ENCODE results near the gene GJA3. TPM values are rescaled to one million over a fixed set of nuclear protein-coding genes. Genes with fewer than 3 reads are reported as not detected.

The GJA3 gene
- total RNA-seq, 1 experiment from 2014 or later = 0.92 TPM

GRCh38 chr13:20109037-20109436 is 51.8 kb downstream of the GJA3 start:
- no peak for DNase-seq
- H3K27ac Mint-ChIP-seq = no peak overlapping the region; a peak in 1 of 7 replicates
- no peak overlapping the region for H3K9ac ChIP-seq (ENCODE audit: extremely low read depth, insufficient read length, low read length)

More at GRCh38 chr13:20109037-20109436, 51.8 kb downstream of the GJA3 start:
- Histone ChIP-seq H3K23me2 (ENCODE audit: insufficient read length, low read depth, low read length, poor library complexity, severe bottlenecking) (peaks cover 2% of the 10 kb centered on the region), H4K91ac (ENCODE audit: insufficient read length, low read depth, low read length) (no peak overlapping the region), H3K27ac (ENCODE audit: insufficient read length, low read depth, low read length) (no peak overlapping the region), H3K79me2 (ENCODE audit: insufficient read depth, low read length) (no peaks in the 10 kb centered on the region), H3K23ac (ENCODE audit: insufficient read length, low read depth, low read length) (no peak overlapping the region), H2BK12ac (ENCODE audit: insufficient read length, low read depth, low read length) (no peak overlapping the region), H3K56ac (ENCODE audit: insufficient read length, low read depth, low read length) (no peak overlapping the region), H4K5ac (ENCODE audit: insufficient read length, low read depth, low read length) (no peak overlapping the region), H4K8ac (replicated peaks; ENCODE audit: insufficient read length, low read depth, low read length) (no peak overlapping the region), H2BK20ac (ENCODE audit: low read depth, low read length, poor library complexity, severe bottlenecking) (no peak overlapping the region), H4K20me1 (ENCODE audit: control insufficient read depth, insufficient read depth, insufficient read length) (no peaks in the 10 kb centered on the region), H2BK120ac (ENCODE audit: low read depth, low read length, poor library complexity, severe bottlenecking) (no peak overlapping the region), H3K27me3 (ENCODE audit: insufficient read depth, low read length) (no peaks in the 10 kb centered on the region), H2AK5ac (ENCODE audit: insufficient read length, low read length) (no peak overlapping the region), H3K4me2 (ENCODE audit: insufficient read depth, insufficient read length, low read length) (no peak overlapping the region), H3K79me1 (ENCODE audit: insufficient read depth, low read depth, low read length, poor library complexity, severe bottlenecking) (no peaks in the 10 kb centered on the region), H3K9me3 (ENCODE audit: control insufficient read depth, low read depth, low read length) (no peaks in the 10 kb centered on the region), H2BK15ac (ENCODE audit: low read depth, low read length) (no peak overlapping the region), H3K4ac (ENCODE audit: low read depth, low read length) (no peak overlapping the region), H3K14ac (ENCODE audit: insufficient read depth, low read length) (no peak overlapping the region), H2BK5ac (ENCODE audit: insufficient read length, low read length) (no peak overlapping the region), H3K4me1 (ENCODE audit: insufficient read depth, low read length) (peaks cover 2% of the 10 kb centered on the region; the same call in 1 of the 2 replicates), H3K18ac (ENCODE audit: insufficient read length, low read depth, low read length) (no peak overlapping the region), H2AFZ (ENCODE audit: low read length) (no peak overlapping the region), H3T11ph (ENCODE audit: low read length) (no peak overlapping the region)
- WGBS (ENCODE audit: extremely low coverage, insufficient read length, low lambda C conversion rate) = no CpG with 5 or more reads among the region's 2 CpGs
- H3K9me3 Mint-ChIP-seq = no peaks in the 10 kb centered on the region; a peak in 1 of 5 replicates
- no peak overlapping the region for H3K4me3 Mint-ChIP-seq
- H3K27me3 Mint-ChIP-seq (ENCODE audit: low read depth) = peaks cover 6% of the 10 kb centered on the region
- H3K4me1 Mint-ChIP-seq = peaks cover 9% of the 10 kb centered on the region in 2 experiments
- TF ChIP-seq CTCF (conservative IDR thresholded peaks at IDR 0.05) = no peak
- H3K36me3 Mint-ChIP-seq (ENCODE audit: insufficient read depth in 1 of 3, low read depth in 3 of 3) = no peaks in the 10 kb centered on the region
